Immature natural killer cell (primary cell): ENCODE measurements around the gene RAB17. TPM values are rescaled to one million over a fixed set of nuclear protein-coding genes. Genes with fewer than 3 reads are reported as not detected.

ENCODE experiments used
- DNase-seq, 3 donors: peaks; one replicate each; pipeline ENCODE4 v3.0.0; 2022; ENCODE audit warnings: mixed read lengths in 1 of 3
- H3K27ac Mint-ChIP-seq, 6 donors: one replicate each; pipeline ENCODE4 v1.8.0; 2020; ENCODE audit warnings: mixed read lengths in 6 of 6, mild to moderate bottlenecking in 5 of 6, inconsistent platforms in 4 of 6, moderate library complexity in 3 of 6
- H3K27me3 Mint-ChIP-seq, 3 donors: one replicate each; pipeline ENCODE4 v1.8.0; 2020 to 2021; ENCODE audit warnings: low read depth in 3 of 3, mild to moderate bottlenecking in 3 of 3, mixed read lengths in 3 of 3, moderate library complexity in 3 of 3, inconsistent platforms in 1 of 3
- H3K36me3 Mint-ChIP-seq, 3 donors: one replicate each; pipeline ENCODE4 v1.8.0; 2020; ENCODE audit warnings: mixed read lengths in 3 of 3, inconsistent platforms in 2 of 3, mild to moderate bottlenecking in 2 of 3
- H3K4me1 Mint-ChIP-seq, 2 donors: one replicate each; pipeline ENCODE4 v1.8.0; 2020; ENCODE audit warnings: inconsistent platforms in 2 of 2, mild to moderate bottlenecking in 2 of 2, mixed read lengths in 2 of 2, moderate library complexity in 1 of 2
- H3K4me3 Mint-ChIP-seq, 5 donors: one replicate each; pipeline ENCODE4 v1.8.0; 2020; ENCODE audit warnings: mild to moderate bottlenecking in 5 of 5, mixed read lengths in 5 of 5, inconsistent platforms in 3 of 5, moderate library complexity in 3 of 5
- H3K9me3 Mint-ChIP-seq, 6 donors: one replicate each; pipeline ENCODE4 v1.8.0; 2020; ENCODE audit warnings: mild to moderate bottlenecking in 6 of 6, mixed read lengths in 6 of 6, inconsistent platforms in 4 of 6, moderate library complexity in 3 of 6
- polyA plus RNA-seq, 3 donors: library from polyadenylated mRNA; unstranded; fragments of 300-500 nt; fragmentation: Illumina TruSeq; gene quantifications; one replicate each; pipeline ENCODE4 v1.2.3, GENCODE V29; 2021

Gene RAB17
- polyA plus RNA-seq, 3 donors from 2014 or later: not detected

DNA sequence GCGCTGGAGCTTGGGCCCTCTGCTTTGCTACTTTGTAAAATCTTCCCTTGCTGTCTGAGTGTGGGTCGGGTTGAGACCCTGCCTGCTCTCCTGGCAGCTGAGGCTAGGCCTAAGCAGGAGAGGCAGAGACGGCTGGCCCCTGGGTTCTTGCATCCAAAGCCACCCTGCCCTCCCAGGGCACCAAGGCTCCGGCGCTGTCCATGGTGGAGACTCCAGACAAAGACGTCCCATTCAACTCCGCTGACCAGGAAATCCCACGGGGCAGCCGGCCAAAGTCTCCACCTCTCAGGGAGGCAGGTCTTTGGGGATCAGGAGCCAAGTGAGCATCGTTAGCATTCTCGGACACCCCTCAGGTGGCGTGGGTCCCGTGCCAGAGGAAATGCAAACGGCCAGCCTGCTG, 26.7 kb downstream of the RAB17 start:
- H3K4me1 Mint-ChIP-seq: no peaks in the 10 kb centered on the region
- H3K27ac Mint-ChIP-seq: no peak overlapping the region
- H3K36me3 Mint-ChIP-seq: no peaks in the 10 kb centered on the region
- H3K27me3 Mint-ChIP-seq: peaks cover 3 to 6% (median 3%) of the 10 kb centered on the region in 3 donors
- no peak for DNase-seq
- H3K9me3 Mint-ChIP-seq: peaks cover 0 to 1% (median 0%) of the 10 kb centered on the region in 6 donors
- H3K4me3 Mint-ChIP-seq: no peak overlapping the region

DNA sequence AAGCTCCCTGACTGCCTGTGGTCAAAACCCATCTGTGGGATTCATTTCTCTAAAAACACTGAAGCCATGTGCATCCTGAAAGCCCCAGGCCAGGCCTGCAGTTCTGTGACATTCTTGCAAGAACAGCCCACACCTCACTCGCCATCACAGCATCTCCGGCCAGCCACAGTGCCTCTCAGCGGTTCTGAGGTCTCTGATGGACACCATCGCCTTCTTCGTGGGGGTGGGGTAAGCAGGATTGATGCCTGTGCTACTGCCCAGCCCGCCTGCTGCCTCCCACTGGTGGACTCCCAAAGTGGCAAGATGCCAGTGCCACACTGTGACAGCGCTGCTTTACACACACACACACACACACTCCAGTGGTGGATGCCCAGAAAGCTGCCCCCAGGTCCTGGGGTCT, 29.3 kb downstream of the RAB17 start:
- H3K27ac Mint-ChIP-seq: no peak overlapping the region
- no peak overlapping the region for H3K4me3 Mint-ChIP-seq
- H3K4me1 Mint-ChIP-seq: no peaks in the 10 kb centered on the region
- H3K36me3 Mint-ChIP-seq: peaks cover 0 to 1% (median 0%) of the 10 kb centered on the region in 3 donors
- DNase-seq: no peak
- H3K27me3 Mint-ChIP-seq: peaks cover 3 to 4% (median 4%) of the 10 kb centered on the region in 3 donors
- H3K9me3 Mint-ChIP-seq: peaks cover 1 to 6% (median 2%) of the 10 kb centered on the region in 6 donors

DNA sequence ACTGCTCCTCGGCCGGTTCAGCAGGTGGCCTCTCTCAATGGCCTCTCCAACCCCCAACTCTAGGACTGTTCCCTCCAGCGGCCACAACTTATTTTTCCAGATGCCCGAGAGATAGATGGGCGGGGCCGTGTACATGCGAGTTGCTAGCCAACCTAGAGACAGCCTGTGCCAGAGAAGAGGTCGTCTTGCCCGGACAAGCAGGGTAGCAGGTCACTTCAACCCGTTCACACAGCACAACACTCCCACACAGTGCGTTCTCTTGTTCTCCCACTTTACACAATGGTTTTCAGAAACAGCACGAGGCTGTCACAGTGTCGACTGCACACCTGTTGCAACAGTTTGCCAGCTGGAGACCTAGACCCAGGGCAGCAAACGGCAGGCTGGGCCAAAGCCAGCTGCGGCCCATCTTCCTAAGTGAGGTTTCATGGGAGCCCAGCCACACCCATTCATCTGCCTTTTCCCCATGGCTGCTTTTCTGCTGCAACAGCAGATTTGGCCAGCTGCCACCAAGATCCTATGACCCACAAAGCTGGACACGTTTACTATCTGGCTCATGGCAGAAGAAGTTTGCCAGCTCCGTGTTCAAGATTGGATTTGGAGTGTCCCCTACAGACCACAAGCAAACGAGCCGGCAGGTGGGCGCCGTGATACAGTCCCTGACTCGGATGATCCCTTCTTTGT, 31.4 kb downstream of the RAB17 start:
- H3K9me3 Mint-ChIP-seq: peaks cover 1 to 18% (median 8%) of the 10 kb centered on the region in 6 donors
- no peak for DNase-seq
- no peak overlapping the region for H3K4me3 Mint-ChIP-seq
- H3K4me1 Mint-ChIP-seq: no peaks in the 10 kb centered on the region
- no peak overlapping the region for H3K27ac Mint-ChIP-seq
- H3K36me3 Mint-ChIP-seq: peaks cover 0 to 7% (median 0%) of the 10 kb centered on the region in 3 donors
- H3K27me3 Mint-ChIP-seq: peaks cover 2 to 5% (median 4%) of the 10 kb centered on the region in 3 donors

DNA sequence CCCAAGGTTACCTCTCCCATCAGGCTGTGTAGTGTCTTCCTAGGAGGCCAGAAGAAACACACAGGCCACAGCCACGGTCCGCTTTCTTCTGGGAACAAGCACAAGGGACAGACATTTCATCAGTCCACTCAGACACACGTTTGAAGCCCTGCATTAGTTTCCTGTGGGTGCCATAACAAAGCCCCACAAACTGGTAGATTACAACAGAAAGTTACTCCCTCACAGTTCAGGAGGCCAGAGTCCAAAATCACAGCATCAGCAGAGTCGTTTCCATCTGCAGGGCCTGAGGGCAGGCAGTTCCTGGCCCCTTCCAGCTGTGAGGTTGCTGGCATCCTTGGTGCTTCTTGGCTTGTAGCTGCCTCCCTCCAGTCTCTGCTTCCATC, 32.9 kb downstream of the RAB17 start:
- no peak overlapping the region for H3K4me3 Mint-ChIP-seq
- H3K27ac Mint-ChIP-seq: no peak overlapping the region
- H3K4me1 Mint-ChIP-seq: no peaks in the 10 kb centered on the region
- DNase-seq: no peak
- peaks cover 0 to 22% (median 9%) of the 10 kb centered on the region in 6 donors for H3K9me3 Mint-ChIP-seq
- peaks cover 2 to 9% (median 4%) of the 10 kb centered on the region in 3 donors for H3K27me3 Mint-ChIP-seq
- H3K36me3 Mint-ChIP-seq: peaks cover 0 to 7% (median 0%) of the 10 kb centered on the region in 3 donors

DNA sequence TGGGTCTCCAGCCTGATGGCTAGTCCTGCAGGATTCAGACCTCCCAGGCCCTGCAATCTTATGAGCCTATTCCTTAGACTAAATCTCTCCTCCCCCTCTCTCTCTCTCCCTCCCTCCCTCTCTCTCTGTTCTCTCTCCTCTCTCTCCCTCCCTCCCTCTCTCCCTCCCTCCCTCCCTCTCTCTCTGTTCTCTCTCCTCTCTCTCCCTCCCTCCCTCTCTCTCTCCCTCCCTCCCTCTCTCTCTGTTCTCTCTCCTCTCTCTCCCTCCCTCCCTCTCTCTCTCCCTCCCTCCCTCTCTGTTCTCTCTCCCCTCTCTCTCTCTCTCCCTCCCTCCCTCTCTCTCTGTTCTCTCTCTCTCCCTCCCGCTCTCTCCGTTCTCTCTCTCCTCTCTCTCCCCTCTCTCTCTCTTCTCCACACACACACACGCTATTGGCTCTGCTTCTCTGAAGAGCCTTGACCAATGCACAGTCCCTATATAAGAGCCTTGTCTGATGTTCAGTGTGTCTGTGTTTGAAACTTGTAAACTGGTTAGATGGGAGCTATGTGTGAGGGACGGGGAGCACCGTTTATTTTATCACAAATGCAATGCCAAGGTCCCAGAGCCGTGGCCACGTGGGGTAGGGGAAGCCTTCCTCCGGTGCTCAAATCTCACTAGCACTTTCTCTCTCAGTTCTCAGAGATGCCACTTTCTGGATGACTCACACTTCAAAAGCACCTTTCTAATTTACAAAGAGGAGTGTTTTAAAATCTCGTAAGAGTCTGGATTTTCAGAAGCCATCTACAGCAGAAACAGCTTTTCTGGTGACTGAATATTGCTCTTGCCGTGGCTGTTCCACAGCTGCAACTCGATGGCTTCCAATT, 33.5 kb downstream of the RAB17 start:
- Mint-ChIP-seq H3K27ac (no peak overlapping the region), H3K9me3 (peaks cover 0 to 22% (median 9%) of the 10 kb centered on the region in 6 donors), H3K27me3 (peaks cover 2 to 13% (median 4%) of the 10 kb centered on the region in 3 donors), H3K4me1 (no peaks in the 10 kb centered on the region), H3K36me3 (peaks cover 0 to 7% (median 0%) of the 10 kb centered on the region in 3 donors), H3K4me3 (no peak overlapping the region)
- DNase-seq: no peak

DNA sequence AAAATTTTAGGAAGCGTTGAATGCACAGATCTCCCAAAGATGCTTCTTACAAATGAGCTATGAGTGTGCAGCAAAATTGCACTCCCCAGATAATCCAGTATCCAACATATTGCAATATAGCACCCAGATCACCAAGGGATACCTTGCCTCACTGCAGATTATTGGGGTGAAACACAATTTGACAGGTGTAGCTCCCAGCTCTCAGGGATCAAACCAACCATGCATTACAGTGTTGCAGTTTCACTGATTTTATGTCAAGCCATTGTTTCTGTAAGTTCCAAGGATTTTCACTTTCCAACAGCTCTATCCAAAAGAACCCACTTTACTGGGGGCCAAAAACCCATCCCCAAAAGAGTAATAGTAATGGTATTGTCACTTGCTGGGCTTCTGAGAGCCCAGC, 35.0 kb downstream of the RAB17 start:
- Mint-ChIP-seq H3K4me3 (no peak overlapping the region), H3K9me3 (peaks cover 0 to 22% (median 9%) of the 10 kb centered on the region in 6 donors), H3K27ac (no peak overlapping the region), H3K27me3 (peaks cover 2 to 14% (median 4%) of the 10 kb centered on the region in 3 donors), H3K4me1 (no peaks in the 10 kb centered on the region), H3K36me3 (peaks cover 0 to 7% (median 0%) of the 10 kb centered on the region in 3 donors)
- DNase-seq: no peak

DNA sequence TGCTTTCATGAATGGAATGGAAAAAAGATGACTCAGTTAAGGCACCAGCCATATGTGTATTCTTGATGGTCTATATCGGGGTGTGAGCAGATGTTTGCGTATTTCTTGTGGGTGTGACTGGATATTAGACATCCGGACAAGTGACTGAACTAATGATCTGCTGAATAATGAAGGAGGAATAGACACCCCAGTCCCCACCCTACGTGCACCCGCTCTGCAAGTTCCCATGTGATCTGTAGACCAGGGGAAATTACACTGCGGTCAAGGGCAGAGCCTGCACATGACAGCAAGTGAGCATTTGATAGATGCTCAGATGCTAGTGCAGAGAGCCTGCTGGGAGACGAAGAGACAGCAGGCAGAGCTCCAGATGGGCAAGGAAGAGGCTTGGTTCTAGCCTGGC, 36.6 kb downstream of the RAB17 start:
- H3K4me3 Mint-ChIP-seq: no peak overlapping the region
- H3K27ac Mint-ChIP-seq: no peak overlapping the region
- H3K4me1 Mint-ChIP-seq: no peaks in the 10 kb centered on the region
- peaks cover 0 to 22% (median 9%) of the 10 kb centered on the region in 6 donors for H3K9me3 Mint-ChIP-seq
- DNase-seq: no peak
- peaks cover 0 to 7% (median 0%) of the 10 kb centered on the region in 3 donors for H3K36me3 Mint-ChIP-seq
- peaks cover 1 to 14% (median 2%) of the 10 kb centered on the region in 3 donors for H3K27me3 Mint-ChIP-seq

DNA sequence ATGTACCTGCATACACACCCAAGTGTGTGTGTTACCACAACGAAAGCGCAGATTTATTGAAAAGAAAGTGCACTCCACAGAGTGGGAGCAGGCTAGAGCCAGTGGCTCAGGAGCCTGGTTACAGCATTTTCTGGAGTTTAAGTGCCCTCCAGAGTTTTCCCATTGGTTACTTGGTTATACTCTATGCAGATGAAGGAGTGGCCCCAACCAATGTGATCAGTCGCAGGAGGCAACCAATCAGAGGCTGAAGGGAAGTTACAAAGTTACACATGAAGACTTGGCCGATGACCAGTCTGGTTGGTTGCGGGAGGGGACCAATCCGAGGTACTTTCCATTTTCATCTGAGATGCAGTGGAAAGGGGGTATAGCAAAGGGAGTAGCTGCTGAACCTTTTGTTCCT, 37.6 kb downstream of the RAB17 start:
- Mint-ChIP-seq H3K4me3 (no peak overlapping the region), H3K9me3 (peaks cover 0 to 22% (median 9%) of the 10 kb centered on the region in 6 donors), H3K27ac (no peak overlapping the region), H3K36me3 (peaks cover 0 to 7% (median 0%) of the 10 kb centered on the region in 3 donors), H3K27me3 (peaks cover 1 to 18% (median 2%) of the 10 kb centered on the region in 3 donors), H3K4me1 (no peaks in the 10 kb centered on the region)
- no peak for DNase-seq

DNA sequence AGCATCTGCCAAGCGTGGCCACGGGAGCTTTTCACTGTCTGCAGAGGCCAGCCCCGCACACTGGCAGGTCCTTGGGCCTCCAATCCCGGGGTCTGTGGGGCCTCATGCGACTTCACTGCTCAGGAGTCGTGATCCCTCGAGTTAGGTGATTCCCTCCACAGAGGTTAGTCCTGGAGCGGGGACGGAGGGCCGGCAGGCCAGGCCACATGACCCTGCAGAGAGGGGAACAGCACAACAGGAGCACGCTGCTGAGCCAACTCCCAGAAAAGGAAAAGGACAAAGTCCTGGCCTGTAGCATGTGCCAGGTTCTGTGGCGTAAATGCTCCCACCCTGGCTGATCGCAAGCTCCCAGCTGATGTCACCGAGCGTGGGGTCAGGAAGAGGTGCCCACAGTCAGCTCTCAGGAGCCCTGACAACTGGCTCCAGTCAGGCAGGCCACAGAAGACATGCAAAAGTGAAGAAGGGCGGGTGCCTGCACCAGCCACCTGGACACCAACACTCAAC, 39.4 kb downstream of the RAB17 start:
- Mint-ChIP-seq H3K27ac (no peak overlapping the region), H3K4me1 (no peaks in the 10 kb centered on the region), H3K27me3 (peaks cover 0 to 18% (median 2%) of the 10 kb centered on the region in 3 donors), H3K9me3 (peaks cover 0 to 20% (median 6%) of the 10 kb centered on the region in 6 donors), H3K36me3 (peaks cover 0 to 5% (median 0%) of the 10 kb centered on the region in 3 donors), H3K4me3 (no peak overlapping the region)
- DNase-seq: no peak

DNA sequence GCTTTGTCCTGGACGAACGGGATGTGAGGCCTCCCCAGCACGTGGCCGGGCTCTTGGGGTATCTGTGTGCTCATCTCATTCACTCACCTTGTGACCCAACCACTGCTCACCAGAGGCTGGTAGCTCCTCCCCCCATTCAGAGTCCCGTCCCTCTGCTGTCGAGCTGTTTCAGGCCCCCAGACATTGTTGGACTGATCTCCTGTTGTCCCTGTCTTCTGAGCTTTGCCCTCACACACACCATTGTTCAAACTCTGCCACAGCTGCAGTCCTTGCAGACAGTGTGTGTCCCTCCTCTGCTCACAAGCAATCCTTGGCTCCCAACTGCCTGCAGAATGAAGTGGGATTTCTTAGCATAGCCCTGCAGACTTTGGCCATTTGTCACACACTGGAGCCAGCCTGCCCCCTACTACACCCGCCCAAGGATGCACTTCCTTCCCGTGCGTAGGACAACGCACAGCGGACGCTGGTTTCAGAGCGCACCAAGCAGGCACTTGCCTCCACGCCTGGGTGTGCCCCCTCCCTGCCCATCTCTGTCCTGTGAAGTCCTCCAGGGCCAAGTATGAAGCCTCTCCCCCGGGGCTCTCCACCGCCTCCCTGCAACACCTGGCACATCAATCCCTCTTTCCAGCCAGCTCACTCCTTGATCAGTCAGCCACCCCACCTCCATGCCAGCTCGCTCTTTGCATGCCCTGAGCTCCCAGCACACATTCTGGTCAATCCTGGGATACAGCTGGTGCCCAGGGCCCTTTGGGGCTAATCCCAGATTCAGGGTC, 40.7 kb downstream of the RAB17 start:
- H3K27ac Mint-ChIP-seq: no peak overlapping the region
- H3K4me3 Mint-ChIP-seq: no peak overlapping the region
- H3K9me3 Mint-ChIP-seq: peaks cover 0 to 11% (median 0%) of the 10 kb centered on the region in 6 donors
- DNase-seq: no peak
- no peaks in the 10 kb centered on the region for H3K36me3 Mint-ChIP-seq
- H3K4me1 Mint-ChIP-seq: no peaks in the 10 kb centered on the region
- peaks cover 0 to 13% (median 2%) of the 10 kb centered on the region in 3 donors for H3K27me3 Mint-ChIP-seq

DNA sequence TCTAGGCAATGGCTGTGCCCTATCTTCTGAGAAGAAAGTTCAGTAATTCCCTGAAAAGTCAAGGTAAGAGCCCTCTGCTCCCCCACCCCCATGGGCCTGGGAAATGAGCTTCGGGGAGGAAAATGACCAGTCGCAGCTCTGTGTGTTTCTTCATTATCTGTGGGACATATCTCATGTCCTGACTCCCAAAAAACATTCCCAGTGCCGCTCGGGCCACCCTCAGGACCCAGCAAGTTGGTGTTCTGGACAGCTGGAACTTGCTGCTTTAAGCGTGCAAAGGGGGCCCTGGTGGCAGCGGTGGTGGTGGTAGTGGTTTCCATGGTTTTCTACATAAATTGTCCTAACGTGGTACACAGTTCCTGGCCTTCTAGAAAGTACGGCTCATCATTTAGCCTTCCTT, 41.3 kb downstream of the RAB17 start:
- Mint-ChIP-seq H3K4me3 (no peak overlapping the region), H3K36me3 (no peaks in the 10 kb centered on the region), H3K27ac (no peak overlapping the region), H3K27me3 (peaks cover 0 to 13% (median 2%) of the 10 kb centered on the region in 3 donors), H3K9me3 (peaks cover 0 to 6% (median 0%) of the 10 kb centered on the region in 6 donors), H3K4me1 (no peaks in the 10 kb centered on the region)
- DNase-seq: no peak

DNA sequence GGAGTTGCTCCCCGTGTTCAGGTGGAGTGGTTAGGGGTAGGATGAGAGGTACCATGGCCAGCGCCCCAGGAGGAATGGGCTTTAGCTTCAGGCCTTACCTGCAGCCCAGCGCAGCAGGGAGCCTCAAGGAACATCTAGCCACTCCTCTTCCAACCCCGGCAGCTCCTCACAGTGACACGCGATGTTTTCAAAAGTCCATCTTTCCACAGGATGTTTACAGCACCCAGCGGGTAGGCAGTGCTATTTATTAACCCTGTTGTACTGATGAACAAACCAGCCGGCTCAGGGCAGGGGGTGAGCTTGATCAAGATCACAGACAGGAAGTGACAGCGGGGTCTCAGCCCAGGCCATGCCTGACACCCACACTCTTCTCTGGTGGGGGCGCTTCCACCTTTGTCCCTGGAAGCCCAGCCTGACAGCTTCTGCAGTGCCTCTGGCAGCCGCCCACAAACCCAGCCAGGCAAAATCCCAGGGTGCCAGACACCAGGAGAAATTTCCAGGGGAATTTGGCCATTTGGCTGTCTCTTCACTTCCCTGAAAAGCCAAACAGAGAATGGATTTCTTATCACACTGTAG, 42.6 kb downstream of the RAB17 start:
- H3K4me3 Mint-ChIP-seq: no peak overlapping the region
- no peak overlapping the region for H3K27ac Mint-ChIP-seq
- no peak for DNase-seq
- peaks cover 0 to 9% (median 2%) of the 10 kb centered on the region in 3 donors for H3K27me3 Mint-ChIP-seq
- no peaks in the 10 kb centered on the region for H3K4me1 Mint-ChIP-seq
- H3K9me3 Mint-ChIP-seq: no peaks in the 10 kb centered on the region
- no peaks in the 10 kb centered on the region for H3K36me3 Mint-ChIP-seq

DNA sequence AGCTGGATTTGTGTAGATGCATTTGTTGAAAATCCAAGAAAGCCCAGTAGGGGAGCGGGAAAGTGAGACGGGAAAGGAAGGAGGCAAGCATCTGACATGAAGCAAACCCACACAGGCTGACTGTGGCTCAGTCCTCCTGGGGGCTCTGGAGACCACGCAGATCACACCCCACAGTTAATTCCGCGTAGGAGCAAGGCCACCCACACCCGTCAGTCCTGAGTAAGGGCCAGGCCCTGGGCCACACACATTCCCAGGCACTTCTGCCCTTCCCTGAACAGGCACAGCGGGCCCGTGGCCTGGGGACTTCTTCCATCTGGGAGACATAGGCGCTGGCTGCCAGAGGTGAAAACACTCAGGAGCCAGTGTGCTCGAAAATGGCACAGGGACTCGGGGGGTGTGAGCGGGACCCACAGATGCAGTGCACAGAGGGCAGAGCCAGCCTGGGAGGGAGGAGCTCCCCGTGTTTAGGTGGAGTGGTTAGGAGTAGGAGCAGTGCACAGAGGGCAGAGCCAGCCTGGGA, 43.6 kb downstream of the RAB17 start:
- Mint-ChIP-seq H3K36me3 (no peaks in the 10 kb centered on the region), H3K4me1 (no peaks in the 10 kb centered on the region), H3K9me3 (no peaks in the 10 kb centered on the region), H3K4me3 (no peak overlapping the region), H3K27me3 (peaks cover 0 to 4% (median 2%) of the 10 kb centered on the region in 3 donors), H3K27ac (no peak overlapping the region)
- no peak for DNase-seq
